HepG2 (cell line): Measurements from ENCODE around the gene RAB6A. TPM values are rescaled to one million over a fixed set of nuclear protein-coding genes. Genes with fewer than 3 reads are reported as not detected.

Experiments used
- ATAC-seq: fragments of 200-7000 bp; cut with Tn5 transposase; 3 replicates; pipeline ENCODE4 v1.9.1; 2020; ENCODE audit warnings: mild to moderate bottlenecking, moderate library complexity
- BruUV-seq: library from RNA; stranded (reverse); fragments of 400-500 nt; replicated peaks from 2 replicates; lab custom pipeline; 2021; lab: Mats Ljungman, UMichigan
- CTCF ChIA-PET: fragments of 300-600 bp; formaldehyde crosslinking; extraction: SDS; loops from one replicate; lab custom pipeline; 2021; ENCODE audit warnings: low total read pairs, inconsistent platforms, low intra/inter-chr PET ratio; lab: Yijun Ruan, JAX
- POLR2A ChIA-PET: fragments of 350-600 bp; sonication (Branson Sonifier 250); formaldehyde crosslinking; loops from one replicate; lab custom pipeline; 2020; ENCODE audit warnings: antibody characterized with exemption, inconsistent platforms; lab: Yijun Ruan, JAX
- DNase-seq: peaks from one replicate; pipeline ENCODE4 v3.0.0-alpha.2; 2015; ENCODE audit warnings: low spot score
- FAIRE-seq: peaks from 3 replicates; lab custom pipeline; 2011; peaks lifted over from hg19 to GRCh38; lab: Jason Lieb, UNC
- H2AFZ ChIP-seq: one replicate; pipeline ENCODE4 v1.6.1; 2011; ENCODE audit warnings: low read length, inconsistent platforms
- H3K27ac ChIP-seq: fragments of 300-600 bp; 3 replicates; pipeline ENCODE4 v1.8.0; 2011; ENCODE audit warnings: mixed run types, mild to moderate bottlenecking, mixed read lengths, low read length, inconsistent platforms; ENCODE audit not compliant: insufficient read depth; ENCODE audit errors: extremely low read length
- H3K27me3 ChIP-seq, 2 experiments: fragments of 200-600 bp in 1 of 2; 2 replicates in 1 of 2; 3 replicates in 1 of 2; pipeline versions ENCODE4 v1.6.0 to v1.8.0; 2011; ENCODE audit warnings: low read length in 2 of 2, mild to moderate bottlenecking in 2 of 2, moderate library complexity in 2 of 2, inconsistent platforms in 1 of 2; ENCODE audit not compliant: insufficient read depth in 2 of 2, control insufficient read depth in 1 of 2
- H3K36me3 ChIP-seq, 2 experiments: fragments of 200-600 bp in 1 of 2; replicated peaks in 1 of 2; 2 replicates in 1 of 2; 3 replicates in 1 of 2; pipeline versions ENCODE4 v1.5.1 to v1.8.0; 2011; ENCODE audit warnings: low read length in 2 of 2, inconsistent platforms in 1 of 2; ENCODE audit not compliant: insufficient read depth in 2 of 2, control insufficient read depth in 1 of 2
- H3K4me1 ChIP-seq: 2 replicates; pipeline ENCODE4 v1.5.1; 2012; ENCODE audit warnings: low read length, inconsistent platforms; ENCODE audit not compliant: insufficient read depth
- H3K4me2 ChIP-seq: 2 replicates; pipeline ENCODE4 v1.6.0; 2011; ENCODE audit warnings: low read depth, low read length, inconsistent platforms
- H3K4me3 ChIP-seq, 3 experiments: fragments of 200-600 bp in 1 of 3; sonication (generic), shearing (Covaris generic) in 1 of 3; replicated peaks in 1 of 3; 2 replicates each; pipeline ENCODE4 v1.5.1; 2011 to 2016; ENCODE audit warnings: low read length in 3 of 3, inconsistent platforms in 2 of 3, low read depth in 2 of 3, mild to moderate bottlenecking in 2 of 3, control low read depth in 1 of 3, mixed read lengths in 1 of 3; ENCODE audit not compliant: insufficient read depth in 1 of 3
- H3K79me2 ChIP-seq: one replicate; pipeline ENCODE4 v1.6.1; 2011; ENCODE audit warnings: low read length, inconsistent platforms; ENCODE audit not compliant: insufficient read depth
- H3K9ac ChIP-seq: 2 replicates; pipeline ENCODE4 v1.6.0; 2011; ENCODE audit warnings: mild to moderate bottlenecking, low read depth, low read length, inconsistent platforms; ENCODE audit not compliant: insufficient read depth
- H3K9me3 ChIP-seq: 2 replicates; pipeline ENCODE4 v1.5.1; 2012; ENCODE audit warnings: mild to moderate bottlenecking, low read length
- H4K20me1 ChIP-seq: 2 replicates; pipeline ENCODE4 v1.6.0; 2011; ENCODE audit warnings: inconsistent platforms, mild to moderate bottlenecking, low read length, moderate library complexity; ENCODE audit not compliant: insufficient read depth
- FOXP1 ChIP-seq, 2 experiments: fragments of 450-650 bp in 1 of 2; IDR thresholded peaks; 2 replicates each; pipeline ENCODE4 v1.6.1; 2017 to 2018; ENCODE audit warnings: antibody characterized with exemption in 1 of 2
- KDM4B ChIP-seq: sonication (generic); formaldehyde crosslinking; IDR thresholded peaks from 2 replicates; pipeline ENCODE4 v1.4.0; 2020; ENCODE audit warnings: missing genetic modification reagents
- KLF9 ChIP-seq: IDR thresholded peaks from 2 replicates; pipeline ENCODE4 v1.6.1; 2016; ENCODE audit warnings: low read depth
- POLR2G ChIP-seq: fragments of 200-400 bp; formaldehyde crosslinking; IDR thresholded peaks from 2 replicates; pipeline ENCODE4 v1.6.1; 2018; ENCODE audit warnings: mild to moderate bottlenecking, low read depth, low read length, moderate library complexity
- RAD21 ChIP-seq: fragments of 450-650 bp; formaldehyde crosslinking; IDR thresholded peaks from 2 replicates; pipeline ENCODE4 v1.5.0; 2020; ENCODE audit warnings: mild to moderate bottlenecking
- SPEN ChIP-seq: sonication (generic); formaldehyde crosslinking; IDR thresholded peaks from 2 replicates; pipeline ENCODE4 v1.5.1; 2020; ENCODE audit warnings: low read depth, mild to moderate bottlenecking, missing genetic modification reagents
- SRY ChIP-seq: sonication (generic); formaldehyde crosslinking; IDR thresholded peaks from 2 replicates; pipeline ENCODE4 v1.8.0; 2022; ENCODE audit warnings: mild to moderate bottlenecking, missing genetic modification reagents
- XBP1 ChIP-seq: sonication (generic); formaldehyde crosslinking; IDR thresholded peaks from 2 replicates; pipeline ENCODE4 v1.5.0; 2020; ENCODE audit warnings: missing genetic modification reagents
- ZFP1 ChIP-seq: IDR thresholded peaks from 2 replicates; pipeline ENCODE4 v1.6.1; 2016
- ZNF296 ChIP-seq: sonication (generic); formaldehyde crosslinking; conservative IDR thresholded peaks from 2 replicates; pipeline ENCODE4 v1.5.0; 2020; ENCODE audit warnings: mild to moderate bottlenecking, missing genetic modification reagents
- ZNF317 ChIP-seq: sonication (generic); formaldehyde crosslinking; IDR thresholded peaks from 2 replicates; pipeline ENCODE4 v1.5.0; 2020; ENCODE audit warnings: mild to moderate bottlenecking, missing genetic modification reagents
- ZNF362 ChIP-seq: sonication (generic); formaldehyde crosslinking; IDR thresholded peaks from 2 replicates; pipeline ENCODE4 v1.4.0; 2020; ENCODE audit warnings: missing genetic modification reagents, mild to moderate bottlenecking, borderline replicate concordance
- WGBS: methylation state at CpG from one replicate; pipeline ENCODE4 v1.1.6; 2017; ENCODE audit warnings: low lambda C conversion rate; 5-methylcytosine and 5-hydroxymethylcytosine counted together
- in situ Hi-C: cut with HindIII; loops from 2 replicates; pipeline ENCODE4 v1.10.0; 2017; ENCODE audit warnings: low pct_unique_long_range_greater_than_20kb; ENCODE audit not compliant: extremely low pct_ligation_motif_present
- intact Hi-C: fragments of 100-400 bp; cut with micrococcal nuclease; formaldehyde crosslinking; loops from one replicate; pipeline ENCODE4 v1.10.0; 2022; ENCODE audit not compliant: unreplicated experiment
- polyA plus RNA-seq, 8 experiments: library from polyadenylated mRNA; depleted of rRNA in 3 of 8; stranded (reverse) in 7 of 8; unstranded in 1 of 8; fragments of >200 nt; fragmentation: Illumina TruSeq in 4 of 8; extraction: Trizol in 4 of 8; gene quantifications; 2 replicates each; pipeline versions ENCODE4 v1.2.1 to v1.2.3, GENCODE V29; 2011 to 2016; ENCODE audit warnings: low read depth in 4 of 8, missing spikeins in 1 of 8, mixed read lengths in 1 of 8; ENCODE audit not compliant: insufficient read depth in 1 of 8
- total RNA-seq, 5 experiments: library from RNA; depleted of rRNA; stranded (reverse); fragments of >200 nt; fragmentation: Illumina TruSeq; extraction: Trizol; gene quantifications; 2 replicates each; pipeline ENCODE4 v1.2.3, GENCODE V29; 2016; ENCODE audit warnings: low read depth in 1 of 5

Gene RAB6A
- total and polyA plus RNA-seq, 2 of the 13 experiments (the other 11 are each of a cell fraction or from before 2014, with no cell fraction given) = 74.3 to 121 TPM

- TF ChIP-seq RAD21 (CRISPR knock-in tag) (no peak), ZNF362 (CRISPR knock-in tag) (no peak), FOXP1 (IDR thresholded peaks at IDR 0.05) (no peak), FOXP1 (CRISPR knock-in tag; IDR thresholded peaks at IDR 0.05) (no peak), ZFP1 (CRISPR knock-in tag) (no peak), KDM4B (CRISPR knock-in tag) (no peak), SPEN (CRISPR knock-in tag) (no peak), XBP1 (no peak), ZNF296 (CRISPR knock-in tag) (no peak), ZNF317 (CRISPR knock-in tag) (no peak), SRY (CRISPR knock-in tag) (no peak)
Measured at GRCh38 chr11:73663604-73664495, 97.0 kb downstream of the RAB6A start (continued).

- in situ Hi-C loops = loop anchor here (5.0 kb wide), 2 partner anchors 35 to 260 kb away; no protein-coding TSS in a partner anchor
- ChIA-PET CTCF (interaction anchor here (4.9 kb wide), 1 partner anchor 38 kb away, joined by 59 read pairs; no protein-coding TSS in a partner anchor), POLR2A (interaction anchor here (1.1 to 2.3 kb wide), 2 partner anchors 13 to 37 kb away, joined by 3 to 6 read pairs; no protein-coding TSS in a partner anchor)
Measured at GRCh38 chr11:73662445-73663157, 98.3 kb downstream of the RAB6A start.

More at GRCh38 chr11:73662445-73663157, 98.3 kb downstream of the RAB6A start:
- H3K4me3 ChIP-seq = no peak overlapping the region
- no peaks in the 10 kb centered on the region for H4K20me1 ChIP-seq
- no peak overlapping the region for H2AFZ ChIP-seq
- intact Hi-C loops = no loop called here
- H3K27me3 ChIP-seq = no peaks in the 10 kb centered on the region
- TF ChIP-seq POLR2G = peak; percentile 16; the same call in 1 of the 2 replicates
- no peak for TF ChIP-seq KLF9
- TF ChIP-seq, all 625 proteins: peak for 1
- no peaks in the 10 kb centered on the region for H3K9me3 ChIP-seq
- H3K27ac ChIP-seq = no peak overlapping the region
- H3K4me2 ChIP-seq = no peak overlapping the region
- H3K36me3 ChIP-seq = peaks cover 12 to 32% of the 10 kb centered on the region in 2 experiments; a peak in 4 of 5 replicates
- no peaks in the 10 kb centered on the region; the same call in 1 of the 2 replicates for H3K4me1 ChIP-seq
- FAIRE-seq (no peak), DNase-seq (no peak), ATAC-seq (no peak)
- H3K79me2 ChIP-seq = no peaks in the 10 kb centered on the region
- WGBS = 92% methylated on average over 2 of the region's 3 CpGs
- no TSS peak for BruUV-seq
- H3K9ac ChIP-seq = no peak overlapping the region
